OCI-LY7 (cell line): ENCODE results near the gene ASPHD2. TPM values are rescaled to one million over a fixed set of nuclear protein-coding genes. Genes with fewer than 3 reads are reported as not detected.

Source experiments
- BruUV-seq: library from RNA; stranded (reverse); fragments of 400-500 nt; replicated peaks from 2 replicates; lab custom pipeline; 2021; lab: Mats Ljungman, UMichigan
- CTCF ChIA-PET: fragments of 300-600 bp; sonication (Branson Sonifier 250); formaldehyde crosslinking; loops from one replicate; lab custom pipeline; 2022; ENCODE audit warnings: antibody characterized with exemption; ENCODE audit not compliant: unreplicated experiment; lab: Charles Lee
- POLR2A ChIA-PET: fragments of 300-600 bp; sonication (Branson Sonifier 250); formaldehyde crosslinking; loops from one replicate; lab custom pipeline; 2022; ENCODE audit warnings: antibody characterized with exemption; lab: Charles Lee
- DNase-seq: peaks from one replicate; pipeline ENCODE4 v3.0.0-alpha.2; 2015; ENCODE audit warnings: low spot score
- H2AFZ ChIP-seq: fragments of 200-600 bp; sonication (generic), shearing (Covaris generic); 2 replicates; pipeline ENCODE4 v1.6.1; 2014; ENCODE audit warnings: mild to moderate bottlenecking, antibody characterized with exemption, low read length, moderate library complexity
- H3K27ac ChIP-seq: fragments of 200-600 bp; sonication (generic); 2 replicates; pipeline ENCODE4 v1.5.1; 2014; ENCODE audit warnings: mixed run types, low read depth, mild to moderate bottlenecking, moderate library complexity, low read length, inconsistent platforms; ENCODE audit not compliant: poor library complexity, severe bottlenecking
- H3K36me3 ChIP-seq: fragments of 200-600 bp; sonication (generic); 2 replicates; pipeline ENCODE4 v1.6.1; 2014; ENCODE audit warnings: mild to moderate bottlenecking, antibody characterized with exemption, low read length, moderate library complexity, mixed read lengths; ENCODE audit not compliant: insufficient read depth
- H3K4me1 ChIP-seq: fragments of 200-600 bp; sonication (generic); 2 replicates; pipeline ENCODE4 v1.5.1; 2014; ENCODE audit warnings: mild to moderate bottlenecking, low read length; ENCODE audit not compliant: insufficient read depth, poor library complexity, severe bottlenecking
- H3K4me2 ChIP-seq: fragments of 200-600 bp; sonication (generic); 2 replicates; pipeline ENCODE4 v1.6.1; 2014; ENCODE audit warnings: mild to moderate bottlenecking, low read length
- H3K4me3 ChIP-seq: fragments of 200-600 bp; sonication (generic); 2 replicates; pipeline ENCODE4 v1.5.1; 2014; ENCODE audit warnings: mild to moderate bottlenecking, low read depth, low read length; ENCODE audit not compliant: poor library complexity, severe bottlenecking
- H3K79me2 ChIP-seq: fragments of 200-600 bp; sonication (generic); 2 replicates; pipeline ENCODE4 v1.6.1; 2016; ENCODE audit warnings: low read depth, mild to moderate bottlenecking, low read length, moderate library complexity, mixed read lengths; ENCODE audit not compliant: insufficient read depth
- H3K9me2 ChIP-seq: fragments of 200-600 bp; sonication (generic); 2 replicates; pipeline ENCODE4 v1.6.1; 2016; ENCODE audit warnings: mild to moderate bottlenecking, low read length, mixed read lengths; ENCODE audit not compliant: insufficient read depth
- H3K9me3 ChIP-seq: fragments of 200-600 bp; sonication (generic); 2 replicates; pipeline ENCODE4 v1.6.1; 2014; ENCODE audit warnings: mild to moderate bottlenecking, mixed run types, low read length, mixed read lengths
- H4K20me1 ChIP-seq: fragments of 200-600 bp; sonication (generic); 2 replicates; pipeline ENCODE4 v1.6.1; 2014; ENCODE audit warnings: mild to moderate bottlenecking, antibody characterized with exemption, low read length, moderate library complexity, mixed read lengths; ENCODE audit not compliant: insufficient read depth
- CTCF ChIP-seq: fragments of 200-600 bp; sonication (generic); conservative IDR thresholded peaks from 2 replicates; pipeline ENCODE4 v1.5.1; 2014; ENCODE audit warnings: mild to moderate bottlenecking, antibody characterized with exemption, low read length, moderate library complexity, mixed read lengths
- EZH2phosphoT487 ChIP-seq: fragments of 200-600 bp; sonication (generic); IDR thresholded peaks from 2 replicates; pipeline ENCODE4 v1.6.1; 2018; ENCODE audit warnings: low read depth, borderline replicate concordance, mild to moderate bottlenecking, mixed run types, antibody characterized with exemption, low read length, moderate library complexity, mixed read lengths
- intact Hi-C: fragments of 100-400 bp; cut with micrococcal nuclease; formaldehyde crosslinking; loops from one replicate; pipeline ENCODE4 v1.10.0; 2022; ENCODE audit not compliant: unreplicated experiment
- total RNA-seq, 2 experiments: library from RNA; depleted of rRNA in 1 of 2; stranded (reverse); fragments of >200 nt in 1 of 2; shearing (Covaris generic) in 1 of 2; gene quantifications; 2 replicates each; pipeline ENCODE4 v1.2.3, GENCODE V29; 2014 to 2022

ASPHD2 gene
- total RNA-seq, 2 experiments from 2014 or later, result 5.5 to 6.5 TPM

GRCh38 chr22:26443901-26444690 is 15.0 kb downstream of the ASPHD2 start:
- H3K36me3 ChIP-seq, result no peaks in the 10 kb centered on the region
- no peak overlapping the region for H3K4me3 ChIP-seq
- no peaks in the 10 kb centered on the region for H3K4me1 ChIP-seq
- H2AFZ ChIP-seq, result no peak overlapping the region
- no peak for TF ChIP-seq EZH2phosphoT487
- no peak for TF ChIP-seq CTCF
- no TSS peak for BruUV-seq
- H3K79me2 ChIP-seq, result no peaks in the 10 kb centered on the region
- no peaks in the 10 kb centered on the region for H3K9me3 ChIP-seq
- no peak overlapping the region for H3K27ac ChIP-seq
- POLR2A ChIA-PET, result no interaction called here
- H3K4me2 ChIP-seq, result no peak overlapping the region
- CTCF ChIA-PET, result interaction anchor here (0.6 kb wide), 1 partner anchor 536 kb away, joined by 3 read pairs; no protein-coding TSS in a partner anchor
- DNase-seq, result no peak
- no peaks in the 10 kb centered on the region for H4K20me1 ChIP-seq
- no peaks in the 10 kb centered on the region for H3K9me2 ChIP-seq
- intact Hi-C loops, result no loop called here

GRCh38 chr22:26444777-26445176 is 15.7 kb downstream of the ASPHD2 start:
- H3K4me2 ChIP-seq, result no peak overlapping the region
- H3K79me2 ChIP-seq, result no peaks in the 10 kb centered on the region
- H3K4me1 ChIP-seq, result no peaks in the 10 kb centered on the region
- TF ChIP-seq EZH2phosphoT487 (no peak), CTCF (no peak)
- H4K20me1 ChIP-seq, result no peaks in the 10 kb centered on the region
- H3K4me3 ChIP-seq, result no peak overlapping the region
- ChIA-PET CTCF (no interaction called here), POLR2A (interaction anchor here (0.5 to 1.2 kb wide), 2 partner anchors 34 to 1468 kb away, joined by 3 to 4 read pairs; no protein-coding TSS in a partner anchor)
- no peak for DNase-seq
- H3K9me2 ChIP-seq, result no peaks in the 10 kb centered on the region
- intact Hi-C loops, result no loop called here
- H2AFZ ChIP-seq, result no peak overlapping the region
- no peak overlapping the region for H3K27ac ChIP-seq
- no TSS peak for BruUV-seq
- 0 out of 2 replicates have a peak, but pooled peaks cover under 1% of the 10 kb centered on the region for H3K36me3 ChIP-seq
- H3K9me3 ChIP-seq, result no peaks in the 10 kb centered on the region
